Muscle of leg (tissue), 11 donors: Measurements from ENCODE around the gene COX11. TPM values are rescaled to one million over a fixed set of nuclear protein-coding genes. Genes with fewer than 3 reads are reported as not detected.

Source experiments
- DNase-seq: peaks from one replicate; pipeline ENCODE4 v3.0.0; 2013
- H3K27ac ChIP-seq: one replicate; pipeline ENCODE4 v1.5.1; 2013; ENCODE audit warnings: mild to moderate bottlenecking, low read length, control low read depth
- H3K27me3 ChIP-seq: one replicate; pipeline ENCODE4 v1.6.1; 2013; ENCODE audit warnings: low read length; ENCODE audit not compliant: control insufficient read depth, insufficient read depth
- H3K36me3 ChIP-seq: one replicate; pipeline ENCODE4 v1.6.1; 2013; ENCODE audit warnings: low read length; ENCODE audit not compliant: control insufficient read depth, insufficient read depth
- H3K4me1 ChIP-seq: one replicate; pipeline ENCODE4 v1.6.1; 2013; ENCODE audit warnings: low read length; ENCODE audit not compliant: control insufficient read depth, insufficient read depth
- H3K4me3 ChIP-seq: one replicate; pipeline ENCODE4 v1.5.1; 2013; ENCODE audit warnings: low read length, control low read depth
- H3K9me3 ChIP-seq: replicated peaks from 2 replicates; pipeline ENCODE4 v1.6.1; 2013; ENCODE audit warnings: low read depth, low read length; ENCODE audit not compliant: control insufficient read depth
- WGBS: methylation state at CpG from one replicate; pipeline ENCODE4 v1.1.5; 2013; ENCODE audit warnings: missing lambda C conversion rate; ENCODE audit not compliant: insufficient coverage; 5-methylcytosine and 5-hydroxymethylcytosine counted together
- polyA plus RNA-seq, 8 donors: library from polyadenylated mRNA; unstranded; fragments of 120-200 nt; gene quantifications; one replicate each; pipeline versions ENCODE4 v1.2.1 to v1.2.3, GENCODE V29; 2013; ENCODE audit warnings: inconsistent platforms in 1 of 8, low replicate concordance in 1 of 8; ENCODE audit not compliant: insufficient read length in 8 of 8, insufficient read depth in 1 of 8
- total RNA-seq: library from RNA; stranded (reverse); fragments of 120-200 nt; gene quantifications from one replicate; pipeline ENCODE4 v1.2.4, GENCODE V29; 2013

Gene COX11
- total and polyA plus RNA-seq, 9 donors = 32.7 to 50.8 (median 37.9) TPM

DNA sequence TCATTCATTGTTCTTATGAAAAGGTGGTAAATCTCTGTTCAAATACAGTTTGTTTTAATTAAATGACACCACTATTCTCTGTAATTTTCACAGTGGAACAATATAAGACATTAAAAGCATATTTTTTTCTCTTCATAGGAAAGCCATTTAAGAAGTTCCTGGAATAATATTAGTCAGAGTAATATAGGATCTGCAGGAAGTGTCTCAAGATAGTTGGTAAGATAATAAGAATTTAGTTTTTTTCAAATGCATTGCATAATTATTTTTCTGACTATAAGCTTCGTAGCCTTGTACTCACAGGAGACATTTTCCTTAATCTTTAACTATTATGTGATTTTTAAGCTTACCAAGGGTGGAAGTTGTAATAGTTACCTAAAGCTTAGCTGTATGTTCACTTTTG lies 17.0 kb upstream of the COX11 start:
- DNase-seq = no peak
- H3K27ac ChIP-seq = no peak overlapping the region
- no CpG with 5 or more reads among the region's 1 CpG for WGBS

DNA sequence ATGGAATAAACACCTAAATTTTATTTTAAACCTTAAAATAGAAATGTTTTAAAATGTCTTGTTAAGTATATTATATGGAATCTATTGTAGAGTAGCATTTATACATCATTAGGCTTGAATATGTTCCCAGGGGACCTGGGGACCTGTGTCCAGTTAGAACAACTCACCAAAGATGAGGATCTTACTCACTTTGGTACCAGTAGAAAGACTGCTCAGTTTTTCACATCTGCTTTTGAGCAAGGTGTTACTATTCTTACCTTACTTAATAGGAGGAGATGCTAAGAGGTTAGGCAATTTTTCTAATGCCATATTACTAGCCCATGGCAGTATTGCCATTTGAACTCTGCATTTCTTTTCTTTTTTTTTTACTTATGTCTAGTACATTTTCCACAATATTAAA lies 14.8 kb upstream of the COX11 start:
- DNase-seq = no peak
- Histone ChIP-seq H3K4me1 (no peaks in the 10 kb centered on the region), H3K27ac (no peak overlapping the region), H3K27me3 (no peaks in the 10 kb centered on the region), H3K4me3 (no peak overlapping the region), H3K36me3 (peaks cover 2% of the 10 kb centered on the region), H3K9me3 (peaks cover 4% of the 10 kb centered on the region)

More for the DNA sequence above, 17.0 kb upstream of the COX11 start:
- Histone ChIP-seq H3K9me3 (peaks cover 3% of the 10 kb centered on the region), H3K4me3 (no peak overlapping the region), H3K4me1 (no peaks in the 10 kb centered on the region), H3K36me3 (peaks cover 2% of the 10 kb centered on the region), H3K27me3 (no peaks in the 10 kb centered on the region)

DNA sequence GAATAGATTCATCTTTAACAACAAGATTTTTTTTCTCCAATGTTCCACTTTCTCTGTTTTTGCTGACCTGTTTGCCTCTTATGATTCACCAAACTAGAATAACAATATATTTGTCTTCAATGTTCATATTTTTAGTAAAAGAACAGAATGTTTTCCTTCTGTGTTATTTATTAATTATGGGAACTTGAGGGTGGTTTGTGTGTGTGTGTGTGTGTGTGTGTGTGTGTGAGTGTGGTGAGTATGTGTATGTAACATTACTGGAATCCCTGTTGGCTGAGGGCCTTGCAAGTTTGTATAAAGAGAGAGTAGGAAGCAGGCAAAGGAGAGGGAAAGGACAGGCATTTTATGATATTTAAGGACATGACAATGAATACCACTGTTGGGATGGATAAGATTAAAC lies 13.9 kb upstream of the COX11 start:
- DNase-seq = no peak
- H3K27me3 ChIP-seq = no peaks in the 10 kb centered on the region
- peaks cover 2% of the 10 kb centered on the region for H3K36me3 ChIP-seq
- no peak overlapping the region for H3K4me3 ChIP-seq
- peaks cover 4% of the 10 kb centered on the region for H3K9me3 ChIP-seq
- no peaks in the 10 kb centered on the region for H3K4me1 ChIP-seq
- no peak overlapping the region for H3K27ac ChIP-seq

DNA sequence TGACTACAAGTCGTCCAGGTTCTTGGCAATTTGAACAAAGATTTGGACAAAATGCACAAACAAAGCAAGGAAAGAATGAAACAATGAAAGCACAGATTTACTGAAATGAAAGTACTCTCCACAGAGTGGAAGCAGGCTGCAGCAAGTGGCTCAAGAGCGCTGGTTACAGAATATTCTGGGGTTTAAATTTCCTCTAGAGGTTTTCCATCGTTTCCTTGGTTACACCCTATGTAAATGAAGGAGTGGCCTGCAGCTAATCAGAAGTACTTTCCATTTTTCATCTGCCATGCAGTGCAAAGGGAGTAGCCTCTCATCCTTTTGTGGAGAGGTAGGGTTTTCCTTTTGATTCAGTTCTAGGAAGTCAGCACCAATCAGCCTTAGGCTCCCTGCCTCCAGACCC lies 11.9 kb upstream of the COX11 start:
- no peak overlapping the region for H3K4me3 ChIP-seq
- no peak for DNase-seq
- no peak overlapping the region for H3K27ac ChIP-seq
- no peaks in the 10 kb centered on the region for H3K4me1 ChIP-seq
- peaks cover 4% of the 10 kb centered on the region for H3K9me3 ChIP-seq
- H3K36me3 ChIP-seq = no peaks in the 10 kb centered on the region
- H3K27me3 ChIP-seq = no peaks in the 10 kb centered on the region
- WGBS = 86% methylated on average over 1 of the region's 3 CpGs

DNA sequence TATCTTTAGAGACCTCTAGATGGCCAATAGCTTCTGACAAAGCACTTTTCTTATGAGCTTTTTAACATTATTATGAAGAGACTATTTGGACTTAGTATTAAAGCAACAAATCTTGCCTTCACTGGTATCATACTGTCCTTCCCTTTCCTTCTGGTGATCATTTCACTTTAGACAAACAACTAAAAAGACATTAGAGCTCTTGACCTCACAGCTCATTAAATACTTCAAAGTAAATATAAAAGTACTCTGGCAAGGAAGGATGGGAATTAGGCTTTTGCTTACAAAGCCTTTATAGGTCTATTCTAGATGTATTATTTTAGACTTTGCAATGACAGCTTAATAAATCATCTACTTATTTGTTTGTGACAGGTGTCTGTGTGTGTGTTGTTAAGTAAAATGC lies 11.2 kb upstream of the COX11 start:
- no peaks in the 10 kb centered on the region for H3K4me1 ChIP-seq
- no peak overlapping the region for H3K27ac ChIP-seq
- no peak overlapping the region for H3K4me3 ChIP-seq
- peaks cover 4% of the 10 kb centered on the region for H3K9me3 ChIP-seq
- H3K36me3 ChIP-seq = no peaks in the 10 kb centered on the region
- DNase-seq = no peak
- no peaks in the 10 kb centered on the region for H3K27me3 ChIP-seq

DNA sequence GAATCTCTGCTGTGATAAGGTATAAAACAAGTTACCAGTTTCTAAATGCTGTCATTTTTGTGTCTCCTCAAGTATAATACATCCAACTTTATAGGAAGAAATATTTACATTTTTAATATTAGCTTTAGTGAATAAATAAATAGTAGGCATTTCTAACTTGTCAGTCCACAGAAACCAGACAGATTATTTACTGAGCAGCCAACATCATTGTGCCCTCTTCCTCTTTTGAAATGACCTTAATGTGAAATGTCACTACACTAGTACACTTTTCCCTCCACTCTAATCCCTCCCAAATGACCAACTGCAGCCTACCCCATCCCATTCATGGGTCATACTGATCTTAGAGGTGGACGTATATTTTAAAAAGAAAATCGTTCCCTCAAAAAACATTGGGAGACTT lies 9.3 kb upstream of the COX11 start:
- no CpG with 5 or more reads among the region's 2 CpGs for WGBS
- Histone ChIP-seq H3K4me1 (no peaks in the 10 kb centered on the region), H3K36me3 (no peaks in the 10 kb centered on the region), H3K9me3 (peaks cover 4% of the 10 kb centered on the region), H3K4me3 (no peak overlapping the region), H3K27ac (no peak overlapping the region), H3K27me3 (no peaks in the 10 kb centered on the region)
- DNase-seq = no peak

DNA sequence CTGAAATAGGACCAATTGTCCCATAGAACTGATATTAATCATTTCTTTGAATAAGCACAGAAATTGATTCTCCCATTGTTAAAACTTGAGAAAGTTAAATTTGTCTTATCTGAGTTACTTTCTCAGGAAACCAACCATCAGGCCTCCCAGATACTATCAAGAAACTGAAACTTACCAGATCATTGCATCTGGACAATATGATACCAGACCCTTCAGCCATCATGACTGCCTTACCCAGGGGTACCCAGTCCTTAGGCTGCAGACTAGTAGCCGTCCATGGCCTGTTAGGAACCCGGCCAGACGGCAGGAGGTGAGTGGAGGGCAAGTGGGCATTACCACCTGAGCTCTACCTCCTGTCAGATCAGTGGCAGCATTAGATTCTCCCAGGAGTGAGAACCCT lies 7.9 kb upstream of the COX11 start:
- no peak for DNase-seq
- no peaks in the 10 kb centered on the region for H3K27me3 ChIP-seq
- no peak overlapping the region for H3K4me3 ChIP-seq
- no peaks in the 10 kb centered on the region for H3K4me1 ChIP-seq
- WGBS = no CpG with 5 or more reads among the region's 3 CpGs
- no peak overlapping the region for H3K27ac ChIP-seq
- peaks cover 4% of the 10 kb centered on the region for H3K9me3 ChIP-seq
- H3K36me3 ChIP-seq = no peaks in the 10 kb centered on the region

DNA sequence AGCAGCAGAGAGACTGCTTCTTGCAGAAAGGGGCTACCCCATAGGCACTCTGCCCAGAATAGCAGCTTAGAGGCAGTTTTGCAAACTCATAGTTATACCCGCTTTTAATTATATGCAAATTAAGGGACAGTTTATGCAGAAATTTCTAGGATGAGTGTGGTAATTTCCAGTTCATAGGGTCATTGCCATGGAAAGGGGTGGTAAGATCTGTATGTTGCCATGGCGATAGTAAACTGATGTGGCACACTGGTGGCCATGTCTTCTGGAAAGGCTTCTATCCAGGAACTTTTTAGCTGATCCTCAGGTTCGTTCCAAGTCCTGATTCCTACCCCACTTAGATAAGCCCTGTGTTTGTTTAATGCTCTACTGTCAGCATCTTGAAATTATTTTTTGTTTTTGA lies 6.3 kb upstream of the COX11 start:
- H3K27ac ChIP-seq = no peak overlapping the region
- no peaks in the 10 kb centered on the region for H3K9me3 ChIP-seq
- no peaks in the 10 kb centered on the region for H3K27me3 ChIP-seq
- DNase-seq = no peak
- H3K4me3 ChIP-seq = no peak overlapping the region
- no peaks in the 10 kb centered on the region for H3K36me3 ChIP-seq
- WGBS = 80% methylated on average over 1 of the region's 3 CpGs
- peaks cover 2% of the 10 kb centered on the region for H3K4me1 ChIP-seq

DNA sequence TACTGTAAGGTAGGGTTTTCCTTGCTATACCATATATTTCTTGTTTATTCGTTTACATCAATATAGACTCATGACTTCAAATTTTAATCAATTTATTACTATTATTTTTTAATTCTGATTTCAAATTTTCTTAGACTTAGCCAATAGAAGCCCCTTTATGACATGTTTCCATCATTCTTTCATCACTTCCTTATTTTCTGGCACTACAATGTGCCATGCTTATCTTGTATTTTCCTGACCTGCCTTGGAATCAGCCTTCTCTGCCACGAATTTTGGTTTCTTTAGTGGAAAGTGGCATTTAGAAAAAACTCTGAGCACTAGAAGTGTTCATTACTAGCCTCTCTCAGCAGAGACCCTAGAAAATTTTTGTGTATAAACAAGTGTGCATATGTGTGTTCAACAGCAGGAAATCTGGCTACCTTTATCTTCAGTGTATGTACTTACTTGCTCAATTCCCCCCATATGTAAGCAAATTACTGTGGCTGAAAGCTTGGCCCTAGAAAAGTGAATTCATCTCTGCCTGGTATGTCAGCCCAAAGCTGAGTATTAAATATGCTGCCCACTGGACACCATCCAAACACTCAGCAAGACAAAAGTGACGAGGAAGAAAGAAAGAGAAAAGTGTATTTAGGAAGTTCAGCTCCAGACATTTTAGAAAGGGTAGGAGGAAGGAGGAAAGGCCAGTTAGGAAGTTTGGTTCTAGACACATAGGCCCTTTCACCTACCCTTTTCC lies 4.1 kb upstream of the COX11 start:
- Histone ChIP-seq H3K4me1 (peaks cover 12% of the 10 kb centered on the region), H3K27me3 (no peaks in the 10 kb centered on the region), H3K9me3 (no peaks in the 10 kb centered on the region), H3K36me3 (no peaks in the 10 kb centered on the region), H3K4me3 (no peak overlapping the region), H3K27ac (no peak overlapping the region)
- WGBS = no CpG with 5 or more reads among the region's 3 CpGs
- DNase-seq = no peak

DNA sequence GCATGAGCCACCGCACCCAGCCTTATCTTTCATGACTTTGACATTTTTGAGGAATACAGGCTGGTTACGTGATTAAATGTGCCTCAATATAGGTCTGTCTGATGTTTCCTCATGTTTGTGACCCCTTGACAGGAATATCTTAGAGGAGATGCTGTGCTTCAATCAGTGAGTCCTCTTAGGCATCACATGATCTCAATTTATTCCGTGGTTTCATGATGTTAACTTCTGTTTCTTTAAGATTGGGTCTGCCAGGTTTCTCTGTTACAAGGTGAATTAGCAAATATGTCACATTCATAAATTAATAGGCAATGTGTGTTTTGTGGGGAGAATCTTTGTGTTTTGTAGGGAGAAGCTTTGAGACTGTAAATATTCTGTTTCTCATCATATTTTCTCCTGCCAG lies 3.4 kb upstream of the COX11 start:
- DNase-seq = no peak
- no peaks in the 10 kb centered on the region for H3K9me3 ChIP-seq
- peaks cover 17% of the 10 kb centered on the region for H3K4me1 ChIP-seq
- no peaks in the 10 kb centered on the region for H3K36me3 ChIP-seq
- H3K4me3 ChIP-seq = no peak overlapping the region
- no peak overlapping the region for H3K27ac ChIP-seq
- H3K27me3 ChIP-seq = no peaks in the 10 kb centered on the region
- WGBS = no CpG with 5 or more reads among the region's 3 CpGs

DNA sequence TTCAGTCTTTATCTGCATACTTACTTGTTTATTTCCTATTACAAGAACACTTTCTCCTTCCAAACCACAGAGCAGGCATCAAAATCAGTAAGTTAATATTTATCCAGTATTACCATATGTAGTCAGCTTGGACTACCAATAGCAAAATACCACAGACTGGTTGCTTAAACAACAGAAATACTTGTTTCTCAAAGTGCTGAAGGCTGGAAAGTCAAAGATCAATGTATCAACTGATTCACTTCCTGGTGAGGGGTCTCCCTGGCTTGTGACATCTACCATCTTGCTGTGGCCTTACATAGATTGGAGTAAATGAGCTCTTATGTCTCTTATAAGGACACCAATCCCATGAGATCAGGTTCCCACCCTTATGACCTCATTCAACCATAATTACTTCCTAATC lies 2.7 kb upstream of the COX11 start:
- no peaks in the 10 kb centered on the region for H3K27me3 ChIP-seq
- H3K36me3 ChIP-seq = no peaks in the 10 kb centered on the region
- H3K4me1 ChIP-seq = peaks cover 19% of the 10 kb centered on the region
- H3K27ac ChIP-seq = no peak overlapping the region
- no peaks in the 10 kb centered on the region for H3K9me3 ChIP-seq
- DNase-seq = no peak
- H3K4me3 ChIP-seq = no peak overlapping the region
